Measurements from ENCODE around the gene HNRNPF.

GRCh38 chr10:43393606-43394360, 15.2 kb downstream of the HNRNPF start:
- no peak for TF ChIP-seq CTCF (IDR thresholded peaks at IDR 0.05)
- TF ChIP-seq POLR2A (IDR thresholded peaks at IDR 0.05), result no peak
